NCI-H526 treated with DMSO at 0.1 percent for 48 hours (cell line): ENCODE data around the gene PNMA6E.

ENCODE experiments used
- DNase-seq: peaks from one replicate; lab custom pipeline; 2025; lab: John Stamatoyannopoulos, UW

The PNMA6E gene

DNA sequence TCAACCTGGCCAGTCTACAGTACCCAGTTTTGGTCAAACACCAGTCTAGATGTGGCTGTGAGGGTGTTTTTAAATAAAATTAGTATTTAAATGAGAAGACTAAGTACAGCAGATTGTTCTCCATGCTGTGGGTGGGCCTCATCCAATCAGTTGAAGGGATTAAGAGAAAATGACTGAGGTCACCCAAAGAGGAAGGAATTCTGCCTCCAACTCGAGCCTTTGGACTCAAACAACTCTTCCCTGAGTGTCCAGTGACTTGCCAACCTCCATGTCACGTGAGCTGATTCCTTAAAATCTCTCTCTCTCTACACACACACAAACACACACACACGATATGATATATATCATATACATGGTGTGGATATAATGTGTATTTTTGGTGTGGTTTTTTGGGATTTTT lies 34.7 kb upstream of the PNMA6E start:
- DNase-seq = no peak

DNA sequence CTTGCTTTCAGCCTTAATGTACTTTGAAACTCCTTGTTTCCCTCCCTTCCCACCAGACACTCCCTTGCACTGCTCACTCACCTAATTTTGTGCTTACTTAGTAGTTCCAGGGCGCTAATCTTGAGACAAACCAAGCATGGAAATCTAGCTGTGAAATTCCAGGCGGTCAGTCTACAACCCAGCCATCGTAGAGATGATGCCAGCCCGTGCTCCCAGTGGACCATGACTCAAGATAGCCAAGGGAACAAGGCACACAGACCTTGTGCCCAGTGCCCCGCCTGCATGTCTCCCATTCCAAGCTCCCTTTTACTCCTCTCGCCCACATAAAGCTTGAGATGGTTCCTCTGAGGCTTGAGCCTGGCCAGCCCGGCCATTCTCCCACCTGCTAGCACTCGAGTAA lies 33.7 kb upstream of the PNMA6E start:
- no peak for DNase-seq

- DNase-seq = no peak
Observed at GRCh38 chrX:153433781-153434285, 32.7 kb upstream of the PNMA6E start.

- DNase-seq = no peak
Observed at GRCh38 chrX:153433161-153433680, 32.1 kb upstream of the PNMA6E start.

- no peak for DNase-seq
Observed at GRCh38 chrX:153430796-153431195, 29.6 kb upstream of the PNMA6E start.

DNA sequence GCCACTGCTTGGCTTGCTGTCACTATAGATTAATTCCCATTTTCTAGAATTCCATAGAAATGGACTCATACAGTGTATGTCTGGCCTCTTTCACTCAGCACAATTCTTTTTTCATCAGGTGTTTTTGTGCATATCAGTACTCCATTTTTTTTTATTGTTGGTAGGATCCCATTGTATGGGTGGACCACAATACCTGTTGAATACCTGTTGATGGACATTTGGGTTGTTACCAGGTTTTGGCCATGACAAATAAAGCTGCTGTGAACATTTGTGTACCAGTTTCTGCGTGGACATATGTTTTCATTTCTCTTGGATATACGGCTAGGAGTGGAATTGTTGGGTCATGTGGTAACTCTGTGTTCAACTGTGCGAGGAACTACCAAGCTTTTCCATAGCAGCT lies 25.1 kb upstream of the PNMA6E start:
- DNase-seq = no peak

GRCh38 chrX:153423652-153424051 lies 22.5 kb upstream of the PNMA6E start:
- DNase-seq = no peak

DNA sequence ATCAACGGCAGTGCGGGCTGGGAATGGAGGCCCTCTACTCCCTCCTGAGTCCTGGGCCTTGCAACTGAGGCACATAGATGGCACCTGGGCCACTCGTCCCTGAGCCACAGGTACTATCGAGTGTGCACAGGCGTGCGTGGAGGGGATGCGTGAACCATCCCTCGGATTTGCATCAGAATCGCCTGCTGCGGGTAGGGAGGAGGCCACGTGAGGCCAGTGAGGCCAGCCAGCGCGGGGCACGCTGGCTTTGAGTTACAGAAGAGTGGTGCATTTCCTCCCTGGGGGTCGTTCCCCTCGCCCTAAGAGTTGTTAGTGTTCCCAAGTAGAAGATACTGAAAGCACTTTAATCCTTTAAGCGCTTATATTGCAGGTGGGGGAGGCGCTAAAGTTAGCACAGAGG lies 20.7 kb upstream of the PNMA6E start:
- no peak for DNase-seq

GRCh38 chrX:153420851-153421599 lies 19.9 kb upstream of the PNMA6E start:
- no peak for DNase-seq

GRCh38 chrX:153417637-153418036 lies 16.5 kb upstream of the PNMA6E start:
- no peak for DNase-seq

GRCh38 chrX:153416781-153417450 lies 15.8 kb upstream of the PNMA6E start:
- DNase-seq = no peak

DNA sequence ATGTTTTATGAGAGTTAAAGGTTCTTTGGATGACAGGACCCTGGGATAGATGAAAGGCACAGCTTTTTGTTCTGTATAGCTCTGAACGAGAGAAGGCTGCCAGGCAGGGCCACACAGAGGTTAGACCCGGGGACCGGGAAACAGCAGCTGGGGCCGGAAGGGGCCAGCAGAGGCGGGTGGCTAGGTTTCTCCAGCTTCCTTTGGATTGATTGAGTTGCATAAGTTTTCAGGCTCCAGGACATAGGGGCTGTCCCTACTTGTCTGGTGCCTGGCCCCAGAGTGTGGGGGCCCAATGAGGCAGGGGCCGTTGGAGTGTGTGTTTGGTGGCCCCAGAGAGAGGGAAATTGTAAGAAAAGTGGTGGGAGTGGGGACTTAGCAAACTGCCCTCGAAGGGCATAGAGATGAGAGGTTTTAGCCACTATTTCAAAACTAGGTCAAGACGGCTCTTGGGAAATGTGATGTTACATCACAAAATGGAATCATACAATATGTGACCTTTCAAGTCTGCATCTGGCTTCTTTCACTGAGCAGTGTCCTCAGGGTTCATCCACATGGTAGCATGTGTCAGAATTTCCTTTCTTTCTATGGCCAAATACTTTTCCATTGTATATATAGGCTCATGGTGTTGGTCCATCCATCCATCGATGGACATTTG lies 13.8 kb upstream of the PNMA6E start:
- DNase-seq = no peak

DNA sequence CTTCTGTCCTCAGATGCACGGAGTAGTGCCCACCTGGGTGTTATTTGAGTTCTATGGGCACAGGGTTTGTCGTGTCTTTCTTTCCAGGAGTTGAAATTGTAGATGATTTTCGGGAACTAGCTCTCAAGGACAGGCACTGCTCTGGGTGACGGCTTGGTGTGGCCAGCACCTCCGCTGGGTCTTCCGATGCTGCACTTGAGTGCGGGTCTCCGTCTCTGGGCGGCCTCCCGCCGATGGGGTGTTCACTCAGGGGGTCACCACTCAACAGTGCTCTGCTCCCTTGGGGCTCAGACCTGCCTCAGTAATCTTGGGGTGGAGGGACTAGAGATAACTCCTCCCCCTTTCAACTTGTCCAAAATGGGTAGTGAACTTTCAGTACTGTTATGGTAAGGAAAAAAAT lies 12.6 kb upstream of the PNMA6E start:
- DNase-seq = no peak

GRCh38 chrX:153412746-153413720 lies 11.9 kb upstream of the PNMA6E start:
- no peak for DNase-seq

GRCh38 chrX:153411988-153412574 lies 10.9 kb upstream of the PNMA6E start:
- peak; percentile 20 for DNase-seq

DNA sequence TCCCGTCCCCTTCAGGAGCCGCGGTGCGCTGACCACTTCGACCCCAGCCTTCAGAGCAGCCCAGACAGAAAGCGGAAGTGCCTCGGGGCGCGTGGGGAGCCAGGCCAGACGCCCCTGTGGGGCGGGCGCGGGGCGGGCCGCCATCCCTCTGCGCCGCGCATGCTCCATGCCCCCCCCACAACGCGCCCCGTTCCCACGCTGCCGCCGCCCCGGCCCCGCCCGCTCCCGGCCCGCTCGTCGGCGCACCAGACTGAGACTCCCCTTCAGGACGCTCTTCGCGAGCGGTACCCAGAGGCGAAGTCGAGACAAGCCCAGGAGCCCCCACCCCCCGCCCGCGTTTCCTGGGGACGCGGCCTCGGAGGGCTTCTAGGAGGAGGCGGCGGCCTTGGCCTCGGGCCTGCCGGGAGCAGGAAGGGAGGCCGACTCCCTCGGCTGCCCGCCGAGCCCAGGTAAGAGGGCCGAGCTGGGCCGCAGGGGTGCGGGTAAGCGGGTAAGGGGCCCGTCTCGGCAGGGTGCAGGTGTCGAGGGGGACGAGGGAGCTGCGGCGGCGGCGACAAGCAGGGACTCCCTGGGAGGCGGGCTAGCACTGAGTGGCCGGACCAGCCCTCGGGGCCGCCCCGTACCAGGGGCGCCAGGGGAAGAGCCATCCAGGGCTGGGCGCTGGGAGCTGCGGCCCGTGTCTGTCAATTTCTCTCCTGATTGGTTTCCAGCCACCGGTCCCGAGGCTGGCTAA lies 10.3 kb upstream of the PNMA6E start, which contains the start of gene ZFP92:
ZFP92 (plus strand) TSS at position 218 of the 733 bp plus-strand sequence. CDS start 6,851 bp downstream, outside the sequence.
- no peak for DNase-seq

DNA sequence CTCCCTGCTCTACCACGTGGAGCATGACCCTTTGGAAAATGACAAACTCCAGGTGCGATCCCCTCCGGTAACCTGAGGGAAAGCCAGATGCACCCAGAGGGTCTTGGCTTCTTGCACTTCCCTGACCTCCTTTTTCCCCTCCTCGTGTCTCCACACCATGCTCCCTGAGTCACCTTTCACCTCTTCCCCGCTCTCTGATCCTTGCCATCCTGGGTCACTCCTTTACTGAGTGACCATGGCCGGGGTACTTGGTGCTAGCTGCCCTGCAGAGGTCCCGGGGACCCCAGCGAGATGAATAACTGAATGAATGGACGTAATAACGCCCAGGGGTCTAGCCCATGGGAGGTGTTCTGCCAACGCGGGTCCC lies 9.7 kb upstream of the PNMA6E start:
- DNase-seq = no peak

- DNase-seq = no peak
Observed at GRCh38 chrX:153410373-153410772, 9.2 kb upstream of the PNMA6E start.

GRCh38 chrX:153409414-153410101 lies 8.4 kb upstream of the PNMA6E start:
- no peak for DNase-seq

- no peak for DNase-seq
Observed at GRCh38 chrX:153408871-153409351, 7.8 kb upstream of the PNMA6E start.
